Endometrial microvascular endothelial cells (primary cell): ENCODE results near the gene NELFB. TPM values are rescaled to one million over a fixed set of nuclear protein-coding genes. Genes with fewer than 3 reads are reported as not detected.

ENCODE experiments used
- in situ Hi-C: cut with HindIII; loops from 2 replicates; pipeline ENCODE4 v1.10.0; 2017; ENCODE audit warnings: low sequenced_read_pairs, low pct_unique_long_range_greater_than_20kb; ENCODE audit errors: inconsistent ontology term
- total RNA-seq: library from RNA; depleted of rRNA; stranded (reverse); fragments of >200 nt; gene quantifications from one replicate; pipeline ENCODE4 v1.2.3, GENCODE V29; 2015; ENCODE audit errors: inconsistent ontology term

NELFB gene
- total RNA-seq, 1 donor from 2014 or later: 72.0 TPM

DNA sequence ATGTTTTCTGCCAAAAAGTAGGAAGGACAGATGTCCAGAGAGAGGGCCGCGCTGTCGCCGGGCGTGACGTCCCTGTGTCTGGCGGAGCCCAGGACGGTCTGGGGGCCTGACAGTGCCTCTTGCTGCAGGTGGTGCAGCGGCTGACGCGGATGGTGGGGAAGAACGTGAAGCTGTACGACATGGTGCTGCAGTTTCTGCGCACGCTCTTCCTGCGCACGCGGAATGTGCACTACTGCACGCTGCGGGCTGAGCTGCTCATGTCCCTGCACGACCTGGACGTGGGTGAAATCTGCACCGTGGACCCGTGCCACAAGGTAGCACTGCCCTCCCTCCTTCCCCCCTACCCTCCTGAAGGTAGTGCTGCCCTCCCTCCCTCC is 7.8 kb downstream of the NELFB start:
- in situ Hi-C loops: no loop called here

DNA sequence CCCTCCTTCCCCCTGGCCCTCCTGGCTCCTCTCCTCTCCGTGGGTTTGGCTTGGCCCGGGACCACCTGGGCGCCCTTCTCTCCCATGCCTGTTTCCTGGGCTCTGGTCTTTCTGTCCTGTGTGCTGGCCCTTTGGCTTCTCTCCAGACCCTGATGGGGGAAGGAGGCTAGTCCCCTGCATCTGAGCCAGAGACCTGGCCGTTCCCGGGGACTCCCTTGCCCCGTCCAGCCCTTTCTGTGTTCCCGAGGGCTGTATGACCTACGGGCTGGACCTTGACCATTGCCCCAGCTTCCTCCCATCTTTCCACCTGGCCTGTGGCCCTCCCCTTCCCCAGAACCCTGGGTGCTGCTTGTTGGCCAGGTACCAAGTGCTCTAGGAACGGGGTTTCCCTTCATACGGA is 8.4 kb downstream of the NELFB start:
- in situ Hi-C loops: no loop called here

DNA sequence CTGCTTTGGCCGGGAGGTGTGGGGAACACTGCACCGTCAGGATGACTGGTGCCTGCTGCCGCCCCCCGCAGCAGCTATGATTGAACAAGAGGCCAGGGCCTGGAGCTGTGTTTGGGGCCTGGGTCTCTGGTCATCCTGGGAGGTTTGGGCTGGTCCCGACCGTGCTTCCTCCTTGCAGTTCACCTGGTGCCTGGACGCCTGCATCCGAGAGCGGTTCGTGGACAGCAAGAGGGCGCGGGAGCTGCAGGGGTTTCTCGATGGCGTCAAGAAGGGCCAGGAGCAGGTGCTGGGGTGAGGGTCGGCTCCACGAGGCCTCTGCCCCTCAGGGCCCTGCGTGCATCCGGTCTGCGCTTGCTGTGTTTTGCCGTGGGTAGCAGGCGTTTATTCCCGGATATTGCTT is 8.9 kb downstream of the NELFB start:
- in situ Hi-C loops: no loop called here

DNA sequence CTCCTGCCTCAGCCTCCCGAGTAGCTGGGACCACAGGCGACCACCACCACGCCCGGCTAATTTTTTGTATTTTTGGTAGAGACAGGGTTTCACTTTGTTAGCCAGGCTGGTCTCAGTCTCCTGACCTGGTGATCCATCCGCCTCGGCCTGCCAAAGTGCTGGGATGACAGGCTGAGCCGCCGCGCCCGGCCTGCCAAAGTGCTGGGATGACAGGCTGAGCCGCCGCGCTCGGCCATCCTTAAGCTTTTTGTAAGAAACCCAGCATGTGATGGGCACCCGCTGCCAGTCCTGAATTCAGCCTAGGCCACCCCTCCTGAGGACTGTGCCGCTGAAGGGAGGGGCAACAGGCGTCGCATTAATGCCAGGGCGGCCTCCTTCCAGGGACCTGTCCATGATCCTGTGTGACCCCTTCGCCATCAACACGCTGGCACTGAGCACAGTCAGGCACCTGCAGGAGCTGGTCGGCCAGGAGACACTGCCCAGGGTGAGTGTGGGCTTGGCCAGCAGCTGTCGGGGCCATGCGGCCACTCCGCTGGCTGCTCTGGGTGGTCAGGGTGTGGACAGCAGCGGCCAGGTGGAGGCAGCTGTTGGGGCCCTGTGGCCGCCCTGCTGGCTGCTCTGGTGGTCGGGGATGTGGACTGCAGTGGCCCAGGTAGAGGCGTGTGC is 10.5 kb downstream of the NELFB start:
- in situ Hi-C loops: no loop called here

DNA sequence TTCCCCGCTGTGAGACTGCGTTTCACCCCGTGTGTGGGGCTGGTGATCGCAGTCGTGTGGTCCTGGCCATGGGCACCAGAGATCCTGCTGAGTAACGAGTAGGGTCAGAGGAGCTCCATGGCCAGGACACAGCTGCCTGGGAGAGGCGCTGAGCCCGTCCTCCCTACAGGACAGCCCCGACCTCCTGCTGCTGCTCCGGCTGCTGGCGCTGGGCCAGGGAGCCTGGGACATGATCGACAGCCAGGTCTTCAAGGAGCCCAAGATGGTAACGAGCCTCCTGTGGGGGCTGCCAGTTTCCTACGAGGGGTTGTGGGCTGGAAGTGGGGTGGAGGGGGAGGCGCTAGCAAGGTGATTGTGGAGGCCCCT is 11.0 kb downstream of the NELFB start:
- in situ Hi-C loops: no loop called here

DNA sequence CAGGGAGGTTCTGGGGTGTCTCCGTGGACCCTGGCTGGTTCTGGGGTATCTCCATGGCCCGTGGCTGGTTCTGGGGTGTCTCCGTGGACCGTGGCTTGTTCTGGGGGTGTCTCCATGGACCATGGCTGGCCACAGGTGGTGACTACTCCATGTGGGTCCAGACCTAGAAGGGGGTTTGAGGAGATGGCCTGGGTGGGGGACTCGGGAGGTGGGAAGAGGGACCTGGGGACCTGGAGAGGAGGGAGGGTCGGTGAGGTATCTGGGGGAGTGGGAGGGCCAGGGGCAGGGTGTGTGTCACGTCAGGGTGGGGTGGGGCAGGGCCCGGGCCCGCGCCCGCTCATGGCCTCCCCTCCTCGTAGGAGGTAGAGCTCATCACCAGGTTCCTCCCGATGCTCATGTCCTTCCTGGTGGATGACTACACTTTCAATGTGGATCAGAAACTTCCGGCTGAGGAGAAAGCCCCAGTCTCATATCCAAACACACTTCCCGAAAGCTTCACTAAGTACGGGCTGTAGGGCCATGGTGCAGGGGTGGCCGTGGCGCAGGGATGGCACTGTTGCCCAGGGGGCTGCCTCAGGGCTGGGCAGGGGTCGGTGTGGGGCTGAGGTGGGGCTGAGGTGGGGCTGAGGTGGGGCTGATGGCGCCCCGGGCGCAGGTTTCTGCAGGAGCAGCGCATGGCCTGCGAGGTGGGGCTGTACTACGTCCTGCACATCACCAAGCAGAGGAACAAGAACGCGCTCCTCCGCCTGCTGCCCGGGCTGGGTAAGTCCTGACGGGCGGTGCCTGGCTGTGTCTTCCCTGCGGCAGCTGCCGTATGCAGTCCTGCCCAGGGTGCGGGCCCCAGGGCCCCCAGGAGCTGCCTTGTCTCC is 11.7 kb downstream of the NELFB start:
- in situ Hi-C loops: no loop called here

DNA sequence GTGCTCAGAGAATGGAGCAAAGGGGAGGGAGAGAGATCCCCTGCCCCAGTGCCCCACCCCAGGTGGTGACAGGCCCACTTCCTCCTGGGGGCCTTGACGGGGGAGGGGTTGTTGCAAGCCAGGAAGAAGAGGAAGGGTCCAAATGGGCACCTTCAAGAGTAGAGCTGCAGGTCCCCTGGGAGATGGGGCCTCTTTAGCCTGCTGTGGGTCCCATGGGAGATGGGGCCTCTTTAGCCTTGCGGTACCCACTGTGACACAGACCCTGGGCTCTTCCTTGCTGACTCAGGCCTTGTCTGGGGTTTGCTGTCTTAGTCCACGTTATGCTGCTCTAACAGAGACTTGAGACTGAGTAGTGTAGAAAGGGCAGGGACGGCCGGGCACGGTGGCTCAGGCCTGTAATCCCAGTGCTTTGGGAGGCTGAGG is 12.8 kb downstream of the NELFB start:
- in situ Hi-C loops: no loop called here

DNA sequence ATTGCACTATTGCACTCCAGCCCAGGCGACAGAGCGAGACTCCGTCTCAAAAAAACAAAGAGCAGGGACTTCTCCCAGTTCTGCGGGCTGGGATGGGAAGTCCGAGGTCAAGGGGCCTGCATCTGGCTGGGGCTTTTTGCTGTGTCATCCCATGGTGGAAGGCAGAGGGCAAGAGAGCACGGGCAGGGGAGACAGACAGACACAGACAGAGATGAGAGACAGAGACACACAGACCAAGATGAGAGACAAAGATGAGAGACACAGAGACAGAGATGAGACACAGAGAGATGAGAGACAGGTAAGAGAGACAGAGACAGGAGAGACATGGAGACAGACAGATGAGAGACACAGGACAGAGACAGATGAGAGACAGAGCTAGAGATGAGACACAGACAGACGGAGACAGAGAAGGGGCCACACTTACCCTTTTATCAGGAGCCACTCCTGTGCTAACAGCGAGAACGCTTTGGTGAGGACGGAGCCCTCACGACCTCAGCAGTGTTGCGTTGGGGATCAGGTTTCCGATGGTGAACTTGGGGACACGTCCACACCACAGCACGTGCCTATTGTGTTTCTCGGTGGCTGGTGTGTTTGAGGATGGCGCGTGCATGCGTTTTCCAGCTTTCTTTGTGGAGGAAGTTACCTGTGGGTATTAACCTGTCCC is 13.5 kb downstream of the NELFB start:
- in situ Hi-C loops: no loop called here

DNA sequence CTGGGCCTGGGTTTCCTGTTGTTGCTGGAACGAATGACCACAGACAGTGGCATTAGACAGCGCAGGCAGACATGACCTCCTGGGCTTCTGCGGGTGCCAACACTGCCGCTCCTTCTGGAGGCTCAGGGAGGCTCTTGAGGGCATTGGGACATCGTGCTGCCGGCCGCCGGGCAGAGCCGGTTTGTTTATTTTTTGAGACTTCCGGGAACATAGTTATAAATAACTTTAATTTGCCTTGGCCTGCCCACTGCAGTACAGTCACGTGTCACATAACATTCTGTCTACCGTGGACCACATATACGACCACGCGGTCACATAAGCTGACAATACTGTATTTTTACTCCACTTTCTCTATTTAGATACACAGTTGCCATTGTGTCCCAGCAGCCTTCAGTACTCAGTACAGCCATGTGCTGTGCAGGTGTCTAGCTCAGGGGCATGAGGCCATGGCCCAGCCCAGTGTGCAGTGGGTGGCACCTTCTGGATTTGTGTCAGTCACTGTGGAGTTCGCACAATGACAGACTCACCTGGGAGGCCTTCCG is 14.2 kb downstream of the NELFB start:
- in situ Hi-C loops: no loop called here

DNA sequence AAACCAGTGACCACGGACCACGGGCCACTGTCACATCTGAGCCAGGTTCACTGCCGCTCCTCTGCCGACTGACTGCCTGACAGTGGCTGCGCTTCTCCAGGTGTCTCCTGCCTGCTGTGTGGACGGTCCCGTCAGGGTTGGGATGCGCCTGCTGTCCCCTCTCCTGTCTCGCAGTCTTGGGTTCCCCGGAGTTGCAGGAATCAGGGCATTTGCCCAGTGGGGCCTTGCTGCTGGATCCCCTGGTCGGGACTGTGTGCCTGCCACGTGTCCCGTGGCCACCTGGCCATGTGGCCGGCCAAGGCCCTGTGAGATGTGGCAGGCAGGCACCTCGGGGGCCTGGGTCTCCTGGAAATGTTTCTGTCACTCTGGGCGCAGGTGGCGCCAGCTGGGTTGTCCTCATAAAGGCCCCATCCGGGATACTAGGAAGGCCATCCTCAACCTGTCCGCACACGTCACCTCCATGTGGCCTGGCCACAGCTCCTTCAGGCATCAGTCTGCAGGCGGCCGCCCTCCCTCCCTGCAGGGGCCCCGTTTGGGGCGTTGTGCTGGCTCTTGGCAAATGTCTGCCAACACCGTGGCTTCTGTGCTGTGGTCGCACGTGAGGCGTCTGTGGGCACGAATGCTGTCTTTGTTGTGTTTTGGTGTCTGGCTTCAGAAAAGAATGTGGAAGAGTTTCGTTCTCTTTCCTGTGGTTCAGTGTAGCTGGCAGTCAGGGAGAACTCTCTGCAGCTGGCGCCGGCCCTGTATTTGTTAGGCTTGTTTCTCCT is 16.0 kb downstream of the NELFB start:
- in situ Hi-C loops: no loop called here

DNA sequence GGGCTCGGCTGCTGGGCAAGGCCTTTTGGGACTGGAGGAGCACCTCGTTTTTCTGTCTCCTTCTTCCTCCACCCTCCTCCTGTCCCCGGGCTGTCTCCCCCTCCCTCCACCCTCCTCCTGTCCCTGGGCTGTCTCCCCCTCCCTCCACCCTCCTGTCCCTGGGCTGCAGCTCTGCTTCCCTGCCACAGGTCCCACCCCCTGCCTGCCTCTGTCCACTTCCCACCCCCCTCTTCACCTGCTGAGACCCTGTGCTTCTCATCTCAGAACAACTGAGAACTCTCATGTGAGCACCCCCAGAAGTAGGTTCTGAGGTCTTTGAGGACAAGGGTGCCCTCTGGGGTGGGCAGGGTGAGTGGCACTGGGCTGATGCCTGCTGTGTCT is 16.6 kb downstream of the NELFB start:
- in situ Hi-C loops: no loop called here

DNA sequence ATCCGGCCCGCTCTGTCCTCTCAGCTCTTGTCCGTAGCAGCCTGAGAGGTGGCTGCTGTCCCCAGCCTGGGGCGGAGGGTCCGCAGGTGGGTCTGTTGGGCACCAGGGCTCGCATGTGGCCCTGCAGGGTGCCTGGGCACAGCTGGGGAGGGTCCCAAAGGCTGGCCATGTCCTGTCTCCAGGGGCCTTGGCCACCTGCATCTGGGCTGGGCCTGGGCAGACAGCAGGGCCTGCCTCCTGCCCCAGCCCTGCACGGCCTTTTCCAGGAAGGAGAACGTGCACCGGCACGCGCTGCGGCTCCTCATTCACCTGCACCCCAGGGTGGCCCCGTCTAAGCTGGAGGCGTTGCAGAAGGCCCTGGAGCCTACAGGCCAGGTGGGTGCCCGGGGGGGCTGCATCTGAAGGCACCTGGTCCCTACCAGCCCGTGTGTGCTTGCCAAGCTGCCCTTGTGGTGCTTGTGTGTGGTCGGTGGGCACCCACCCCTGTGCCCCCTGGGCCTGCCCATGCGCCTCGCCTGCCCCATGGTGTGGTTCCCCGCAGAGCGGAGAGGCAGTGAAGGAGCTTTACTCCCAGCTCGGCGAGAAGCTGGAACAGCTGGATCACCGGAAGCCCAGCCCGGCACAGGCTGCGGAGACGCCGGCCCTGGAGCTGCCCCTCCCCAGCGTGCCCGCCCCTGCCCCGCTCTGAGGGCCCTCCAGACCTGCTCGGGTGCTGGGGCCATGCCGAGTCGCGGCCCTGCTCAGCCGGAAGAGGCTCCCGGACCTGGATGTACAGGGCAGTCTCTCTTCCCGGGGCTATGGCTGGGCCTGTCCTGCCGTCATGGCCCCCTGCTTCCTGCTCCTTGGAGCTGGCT is 17.3 kb downstream of the NELFB start:
- in situ Hi-C loops: no loop called here

DNA sequence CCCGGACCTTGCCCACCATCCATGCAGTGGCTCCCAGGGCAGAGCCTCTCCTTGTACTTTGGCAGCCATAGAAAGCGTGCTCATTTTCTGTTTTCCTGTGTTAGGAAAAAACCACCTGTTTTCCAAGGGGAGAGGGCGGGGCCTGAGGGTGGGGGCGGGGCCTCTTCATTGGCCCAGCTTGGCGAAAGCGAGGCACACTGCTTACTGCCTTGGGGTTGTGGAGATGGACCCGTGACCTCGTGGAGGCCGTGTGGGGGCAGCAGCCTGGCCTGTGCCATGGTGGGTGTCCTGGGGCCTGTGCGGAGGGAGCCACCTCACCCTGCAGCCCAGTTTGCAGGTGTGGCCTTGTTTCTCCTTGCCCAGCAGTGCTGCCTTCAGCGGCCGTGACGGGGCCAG is 18.0 kb downstream of the NELFB start:
- in situ Hi-C loops: no loop called here

DNA sequence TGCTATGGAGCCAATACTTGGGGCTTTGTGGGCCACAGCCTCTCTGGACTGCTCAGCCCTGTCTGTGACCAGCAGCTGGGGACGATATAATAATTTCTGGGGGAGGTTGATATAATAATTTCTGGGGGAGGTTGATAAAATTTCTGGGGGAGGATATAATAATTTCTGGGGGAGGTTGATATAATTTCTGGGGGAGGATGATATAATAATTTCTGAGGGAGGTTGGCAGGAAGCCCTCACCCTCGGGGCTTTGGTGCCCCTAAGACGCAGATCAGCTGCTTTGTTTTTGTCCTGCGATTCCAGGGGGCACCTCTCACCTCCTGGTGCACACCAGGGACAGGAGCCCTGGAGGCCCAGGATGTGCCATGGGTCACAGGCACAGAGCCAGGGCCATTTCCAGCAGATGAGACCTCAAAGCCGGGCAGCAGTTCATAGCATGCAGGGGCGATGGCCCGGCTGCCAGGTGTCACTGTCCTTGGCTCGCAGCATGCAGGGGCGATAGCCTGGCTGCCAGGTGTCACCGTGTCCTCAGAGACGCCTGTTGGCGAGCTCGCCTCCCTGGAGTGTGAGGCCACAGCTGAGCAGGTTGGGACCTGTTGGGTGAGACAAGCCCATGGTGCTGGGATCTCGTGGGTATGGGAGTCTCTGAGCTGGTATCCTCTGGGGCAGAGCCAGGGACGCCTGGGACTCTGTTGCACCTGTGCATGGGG is 18.6 kb downstream of the NELFB start:
- in situ Hi-C loops: no loop called here

DNA sequence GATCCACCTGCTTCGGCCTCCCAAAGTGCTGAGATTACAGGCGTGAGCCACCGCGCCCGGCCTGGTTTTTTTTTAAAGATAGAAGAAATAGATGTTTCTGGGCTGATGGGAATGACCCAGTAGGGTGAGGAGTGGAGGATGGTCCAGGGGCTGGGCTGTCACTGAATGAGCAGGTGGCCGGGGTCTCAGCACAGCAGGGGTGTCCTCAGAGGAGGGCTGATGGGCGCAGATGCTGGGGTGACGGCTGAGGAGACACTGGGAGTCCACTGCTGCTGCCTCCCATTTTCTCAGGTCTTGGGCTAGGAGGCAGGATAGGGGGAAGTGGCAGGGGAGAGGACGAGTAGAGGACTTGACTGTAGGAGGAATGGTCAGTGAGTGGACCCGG is 20.1 kb downstream of the NELFB start:
- in situ Hi-C loops: no loop called here

DNA sequence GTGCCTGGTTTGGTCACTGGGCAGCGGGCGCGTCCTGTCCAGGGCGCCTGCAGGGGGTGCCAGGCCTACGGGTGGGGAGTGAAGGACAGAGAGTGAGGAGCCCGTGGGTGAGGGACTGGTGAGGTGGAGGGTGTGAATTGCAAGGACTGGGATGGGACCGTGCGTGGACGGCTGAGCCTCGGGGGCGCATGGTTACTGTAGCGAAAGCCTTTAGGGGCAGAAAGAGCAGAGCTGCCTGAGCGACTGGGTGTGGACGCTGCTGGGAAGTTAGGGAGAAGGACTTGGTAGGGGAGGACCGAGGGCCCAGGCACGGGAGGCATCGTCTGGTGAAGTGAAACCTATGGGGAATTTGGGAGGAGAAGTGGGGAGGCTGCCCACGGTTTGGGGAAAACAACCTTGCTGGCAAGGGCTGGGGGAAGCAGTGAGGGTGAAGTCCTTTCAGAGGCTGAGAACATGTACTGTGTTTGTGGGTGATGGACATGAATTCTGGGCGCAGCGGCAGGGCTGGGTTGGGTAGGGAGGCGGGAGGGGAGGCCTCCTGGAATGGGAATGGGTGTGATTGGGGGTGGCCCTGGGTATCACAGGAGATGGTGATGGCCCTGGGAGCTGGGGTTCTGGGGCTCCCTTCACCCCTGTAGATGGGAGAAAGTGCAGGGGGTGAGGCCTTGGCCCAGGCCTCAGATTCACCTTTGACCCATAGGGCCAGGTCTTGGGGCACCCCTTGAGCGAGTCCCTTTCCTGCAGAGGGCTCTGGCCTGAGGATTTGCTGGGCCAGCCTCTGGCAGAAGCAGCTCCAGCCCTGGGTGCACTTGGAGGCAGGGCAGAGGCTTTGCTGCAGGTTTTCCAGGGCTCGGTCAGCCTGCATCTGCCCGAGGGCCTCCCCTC is 20.7 kb downstream of the NELFB start:
- in situ Hi-C loops: no loop called here
